OCI-M1 (cell line): ENCODE measurements around the gene FRMD4A.

Experiments used
- DNase-seq: peaks from one replicate; lab custom pipeline; 2025; lab: John Stamatoyannopoulos, UW

Gene FRMD4A

DNA sequence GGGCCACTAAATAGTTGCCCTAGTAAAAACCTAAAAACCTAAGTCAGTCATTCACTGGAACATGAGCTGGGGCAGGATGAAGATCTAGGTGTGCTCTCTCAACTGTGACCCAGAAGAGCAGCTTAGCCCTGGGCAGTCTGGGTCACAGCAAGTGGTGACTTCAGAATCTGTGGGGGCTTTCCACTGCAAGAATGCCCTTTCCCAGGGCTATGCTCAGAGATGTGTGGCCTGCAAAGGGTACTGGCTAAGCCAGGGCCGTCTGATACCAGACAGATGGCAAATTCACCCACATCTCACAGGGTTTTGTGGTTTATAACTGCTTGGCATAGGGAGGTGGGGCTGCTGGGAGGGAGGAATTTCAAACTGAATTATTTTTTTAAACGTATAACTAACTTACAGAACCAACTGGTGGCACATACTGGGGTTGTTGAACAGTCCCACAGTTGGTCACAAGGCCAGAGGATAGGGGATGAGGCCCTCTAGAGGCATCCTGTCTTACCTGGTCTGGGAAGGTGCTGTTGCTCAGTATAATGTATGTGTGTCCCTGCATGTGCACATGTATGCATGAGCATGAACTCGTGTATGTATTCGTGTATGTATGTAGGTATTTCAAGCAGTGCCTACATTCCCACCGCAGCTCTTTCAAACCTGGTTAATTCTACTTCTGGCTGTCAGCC, 680.7 kb downstream of the FRMD4A start:
- no peak for DNase-seq

DNA sequence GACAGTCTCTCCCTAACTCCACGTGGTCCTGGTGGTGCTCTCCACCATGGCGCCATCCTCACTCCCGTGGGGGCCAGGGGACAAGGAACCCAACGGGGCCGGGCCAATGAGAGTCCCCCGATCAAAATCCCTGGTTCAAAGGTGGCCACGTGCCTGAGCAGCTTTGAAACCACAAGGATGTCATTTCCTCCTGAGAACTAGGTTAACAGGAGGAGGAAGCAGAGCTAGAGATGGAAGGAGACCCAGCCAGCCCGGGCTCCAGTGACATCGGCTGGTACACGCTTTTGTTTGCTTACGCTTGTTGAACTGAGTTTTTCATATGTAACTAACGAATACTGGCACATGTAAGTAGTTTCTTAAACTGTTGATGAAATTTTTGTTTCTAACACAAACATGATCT, 682.3 kb downstream of the FRMD4A start:
- no peak for DNase-seq

DNA sequence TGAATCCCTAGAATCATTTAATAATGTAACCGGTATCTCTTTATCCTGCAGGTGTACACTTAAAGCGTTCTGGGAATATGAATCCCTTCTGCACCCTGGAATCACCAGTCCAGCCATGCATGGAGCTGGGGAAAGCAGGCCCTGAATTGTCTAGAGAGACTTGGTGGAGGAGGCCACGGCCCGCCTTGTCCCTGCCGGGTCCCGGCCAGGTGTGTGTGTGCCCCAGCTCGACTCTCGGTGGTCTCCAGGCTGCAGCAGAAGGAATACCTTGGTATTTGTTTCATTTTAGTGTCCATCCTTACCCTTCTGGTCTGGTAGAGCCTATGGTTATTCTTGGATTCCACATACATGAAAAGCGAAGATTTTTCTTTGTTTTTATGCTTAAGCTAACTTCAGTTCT, 685.9 kb downstream of the FRMD4A start:
- DNase-seq: no peak

DNA sequence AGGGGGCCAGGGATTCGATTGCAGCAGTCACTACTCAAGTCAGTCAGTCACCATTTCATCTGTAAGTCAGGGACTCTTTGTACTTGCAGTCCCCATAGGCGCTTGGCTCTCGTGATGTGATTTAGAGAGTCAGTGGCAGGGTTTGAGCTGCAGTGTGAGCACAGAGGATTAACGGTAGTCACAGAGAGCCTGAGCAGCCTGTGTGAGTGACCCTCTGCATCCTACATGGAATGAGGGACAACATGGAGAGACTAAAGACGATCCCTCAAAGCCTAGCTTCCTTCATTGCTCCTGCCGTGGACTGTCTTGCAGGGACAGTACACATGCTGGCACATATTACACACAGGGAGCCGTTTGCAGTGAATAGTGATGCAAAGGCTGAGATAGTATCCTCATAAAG, 687.7 kb downstream of the FRMD4A start:
- DNase-seq: no peak

DNA sequence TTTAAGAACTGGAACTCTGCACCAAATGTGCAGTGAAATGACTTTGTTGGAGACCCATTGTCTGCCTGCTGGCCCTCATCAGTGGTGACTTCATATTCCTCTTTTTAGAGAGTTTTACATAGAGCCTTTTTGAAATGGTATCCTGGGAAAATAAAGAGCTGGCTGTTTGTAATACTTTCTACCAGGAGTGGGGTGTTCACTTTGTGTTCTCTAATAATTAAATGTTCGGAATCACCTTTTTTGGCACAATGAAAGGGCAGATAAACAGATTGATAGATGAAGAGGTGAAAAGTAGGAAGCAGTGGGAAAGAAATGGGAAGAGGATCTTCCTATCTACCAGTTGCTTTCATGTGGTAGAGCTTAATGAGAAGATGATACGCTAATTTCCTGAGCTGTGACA, 688.4 kb downstream of the FRMD4A start:
- DNase-seq: no peak

DNA sequence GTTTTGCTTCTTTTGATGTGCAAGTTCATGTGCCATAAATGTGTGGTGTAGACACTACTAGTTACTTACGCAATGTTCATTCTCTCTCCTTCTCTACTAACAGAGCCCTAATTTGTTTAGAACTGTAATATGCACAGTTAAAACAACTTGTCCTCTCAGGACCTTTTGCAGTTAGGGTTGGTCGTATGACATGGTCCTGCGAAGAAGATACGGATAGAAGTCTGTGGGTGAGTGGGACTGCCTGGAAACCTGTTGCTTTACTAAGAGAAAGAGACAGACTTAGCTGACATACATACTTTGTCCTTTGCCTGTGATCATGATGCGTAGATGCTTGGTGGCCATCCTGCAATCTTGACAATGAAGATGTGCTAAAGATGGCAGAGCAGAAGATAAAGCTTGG, 692.8 kb downstream of the FRMD4A start:
- DNase-seq: no peak

DNA sequence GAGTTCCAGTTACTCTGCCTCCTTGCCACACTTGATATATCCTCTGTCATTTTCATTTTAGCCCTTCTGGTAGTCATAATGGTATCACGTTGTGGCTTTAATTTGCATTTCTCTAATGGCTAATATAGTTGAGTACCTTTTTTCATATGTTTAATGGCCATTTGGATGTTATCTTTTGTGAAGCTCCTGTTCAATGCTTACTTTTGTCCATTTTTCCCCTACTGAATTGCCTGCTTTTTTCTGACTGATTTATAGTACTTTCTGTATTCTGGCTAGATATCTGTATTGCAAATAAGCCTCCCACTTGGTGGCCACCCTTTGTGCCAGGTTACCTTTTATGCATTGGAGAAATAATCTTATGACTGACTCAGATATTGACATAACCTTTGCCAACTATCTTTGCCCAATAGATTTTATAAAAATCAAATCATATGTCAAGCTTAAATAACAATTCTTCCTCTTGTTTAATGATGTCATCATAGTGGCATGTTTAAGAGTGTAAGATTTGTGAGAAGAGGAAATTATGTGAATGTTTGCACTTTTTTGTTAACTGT, 693.3 kb downstream of the FRMD4A start:
- DNase-seq: no peak

DNA sequence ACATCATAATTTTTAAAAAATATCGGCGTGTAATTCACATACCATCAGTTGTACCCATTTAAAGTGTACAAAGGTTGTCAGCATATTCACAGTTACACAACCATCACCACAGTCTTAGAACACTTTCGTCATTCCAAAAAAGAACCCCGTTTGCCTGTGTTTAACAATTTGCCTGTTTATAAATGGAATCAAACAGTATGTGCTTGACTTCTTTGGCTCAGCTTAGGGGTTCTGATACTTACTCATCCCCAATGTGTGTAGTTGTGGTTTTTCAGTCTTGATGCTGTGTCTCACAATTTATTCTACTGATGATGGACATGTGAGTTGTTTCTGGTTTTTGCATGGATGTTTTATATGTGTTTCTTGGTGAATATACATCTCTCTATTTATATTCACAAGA, 693.9 kb downstream of the FRMD4A start:
- DNase-seq: no peak

DNA sequence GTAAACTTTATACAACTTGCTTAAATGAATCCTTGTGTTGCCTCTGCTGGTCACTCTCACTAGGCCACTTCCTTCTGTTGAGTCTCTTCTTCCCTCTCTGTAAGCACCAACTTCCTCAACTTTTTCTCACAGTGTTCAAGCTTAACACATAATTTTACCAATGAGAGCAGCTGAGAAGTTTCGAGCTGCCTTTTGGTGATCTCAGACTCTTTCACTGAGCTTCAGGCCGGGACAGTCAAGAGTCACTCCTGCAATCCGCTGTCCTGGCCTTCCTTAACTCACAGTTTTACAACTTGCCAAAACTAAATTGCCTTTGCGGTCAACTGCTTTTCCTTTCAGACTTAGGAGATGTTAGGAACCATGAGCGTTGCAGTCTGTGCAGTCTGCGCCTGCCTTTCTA, 696.5 kb downstream of the FRMD4A start:
- DNase-seq: no peak

DNA sequence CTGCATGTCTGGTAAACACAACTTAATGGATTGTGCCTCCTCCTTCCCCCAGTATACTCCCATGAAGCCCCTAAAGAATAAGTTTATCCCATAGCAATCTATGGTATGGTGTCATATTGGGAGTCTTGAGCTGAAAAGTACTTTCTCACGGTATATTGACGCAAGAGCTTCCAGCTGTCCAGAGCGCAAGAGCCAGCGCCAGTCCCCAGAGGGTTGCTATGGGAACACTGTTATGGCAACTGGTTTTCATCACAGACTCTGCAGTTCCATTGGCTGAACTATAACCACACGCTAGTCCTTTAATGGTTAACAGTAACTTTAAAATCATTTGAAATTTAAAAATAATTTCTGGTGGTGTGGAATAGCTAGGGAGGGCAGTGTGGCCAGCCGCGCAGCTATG, 697.0 kb downstream of the FRMD4A start:
- DNase-seq: no peak

DNA sequence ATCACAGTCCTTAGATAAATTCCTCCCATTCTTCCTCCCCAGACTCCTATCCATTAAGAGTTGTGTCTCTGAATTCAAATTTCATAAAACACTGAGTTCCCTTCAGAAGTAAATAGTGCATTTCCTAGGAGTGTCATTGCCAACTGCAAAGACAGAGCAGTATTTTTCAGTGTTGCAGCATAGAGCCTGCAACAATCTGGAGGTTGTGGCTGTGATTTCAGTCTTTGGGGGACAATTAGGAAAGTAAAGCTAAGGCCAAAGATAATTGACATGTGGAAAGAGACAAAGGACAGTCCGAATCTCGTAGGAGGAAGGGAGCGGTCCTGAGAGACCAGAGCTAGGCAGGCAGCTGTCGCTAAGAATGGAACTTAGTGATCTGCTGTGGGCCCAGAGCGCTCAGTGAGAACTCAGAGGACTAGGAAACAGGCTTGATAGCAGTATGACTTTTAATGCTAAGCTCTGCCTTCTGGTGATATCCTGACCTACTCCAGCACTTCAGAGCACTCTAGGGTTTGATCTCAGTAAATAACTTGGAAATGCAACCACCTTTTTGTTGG, 697.8 kb downstream of the FRMD4A start:
- no peak for DNase-seq

DNA sequence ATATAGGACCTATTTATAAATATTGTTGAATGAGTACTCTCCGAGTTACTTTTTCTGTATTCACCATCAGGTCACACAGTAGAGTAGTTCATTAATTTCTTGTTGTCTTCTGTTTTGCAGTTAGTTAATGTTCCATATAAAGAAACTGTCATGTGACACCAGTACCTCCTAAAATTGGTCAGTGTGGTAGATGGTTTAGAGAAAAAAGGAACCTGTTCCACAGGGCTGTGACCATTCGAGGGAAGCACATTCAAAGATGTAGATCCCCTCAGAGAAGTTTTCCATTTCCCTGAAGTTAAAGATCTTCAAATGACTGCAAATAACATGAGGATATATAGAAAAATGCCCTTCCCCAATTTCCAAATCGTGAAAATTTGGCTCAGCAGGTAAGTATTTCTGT, 698.3 kb downstream of the FRMD4A start:
- no peak for DNase-seq

DNA sequence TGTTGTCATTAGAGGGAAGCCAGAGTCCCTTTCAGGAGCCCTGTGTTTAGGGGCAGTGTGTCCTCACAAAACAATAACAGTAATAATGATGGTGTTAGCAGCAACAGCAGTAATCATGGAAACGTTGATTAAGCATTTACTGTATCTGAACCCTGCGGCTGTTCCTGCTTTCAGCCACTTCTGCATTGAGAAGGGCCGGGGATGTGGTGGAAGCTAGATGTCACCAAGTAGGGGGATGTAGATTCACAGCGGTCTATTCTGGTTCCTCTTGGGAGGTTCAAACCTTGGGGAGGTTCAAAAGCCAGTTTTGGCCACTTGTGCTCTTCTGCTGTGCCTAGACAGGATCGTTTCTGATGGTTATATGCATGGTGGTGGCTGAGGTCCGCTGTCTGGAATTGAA, 699.1 kb downstream of the FRMD4A start:
- no peak for DNase-seq

DNA sequence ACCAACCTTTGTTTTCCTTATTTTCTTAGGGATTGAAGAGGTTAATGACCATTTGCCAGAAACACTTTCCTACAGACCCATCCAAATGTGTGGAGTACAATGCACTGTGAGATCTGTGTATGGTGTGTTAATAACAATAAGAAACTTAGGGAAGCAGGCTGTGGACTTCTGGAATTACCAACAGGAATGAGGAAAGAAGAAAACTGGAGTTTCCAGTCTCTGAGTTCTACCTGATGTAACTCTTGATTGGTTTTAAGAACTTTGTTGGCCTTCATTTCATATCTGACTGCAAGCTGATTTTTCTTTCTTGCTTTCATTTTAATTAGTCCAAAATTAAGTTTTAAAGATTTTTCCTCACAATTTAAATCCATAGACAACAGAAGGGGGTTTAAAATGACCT, 700.5 kb downstream of the FRMD4A start:
- no peak for DNase-seq

DNA sequence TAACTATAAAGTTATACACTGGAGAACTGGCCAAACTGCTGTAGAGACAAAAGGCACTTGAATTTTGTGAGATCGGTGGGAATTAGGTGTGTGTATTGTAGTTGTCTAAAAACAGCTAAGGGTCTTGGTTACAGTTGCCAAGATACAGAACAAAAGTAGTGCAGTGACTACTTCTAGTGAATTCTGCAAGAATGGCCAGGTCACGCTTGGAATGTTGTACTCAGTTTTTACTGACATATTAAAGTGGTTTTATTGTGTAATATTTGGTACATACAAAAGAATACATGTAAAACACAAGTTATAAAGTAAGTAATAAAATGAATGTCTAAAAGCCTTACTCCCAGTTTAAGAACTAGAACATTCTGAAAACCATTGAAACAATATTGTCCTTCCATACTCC, 701.6 kb downstream of the FRMD4A start:
- no peak for DNase-seq

DNA sequence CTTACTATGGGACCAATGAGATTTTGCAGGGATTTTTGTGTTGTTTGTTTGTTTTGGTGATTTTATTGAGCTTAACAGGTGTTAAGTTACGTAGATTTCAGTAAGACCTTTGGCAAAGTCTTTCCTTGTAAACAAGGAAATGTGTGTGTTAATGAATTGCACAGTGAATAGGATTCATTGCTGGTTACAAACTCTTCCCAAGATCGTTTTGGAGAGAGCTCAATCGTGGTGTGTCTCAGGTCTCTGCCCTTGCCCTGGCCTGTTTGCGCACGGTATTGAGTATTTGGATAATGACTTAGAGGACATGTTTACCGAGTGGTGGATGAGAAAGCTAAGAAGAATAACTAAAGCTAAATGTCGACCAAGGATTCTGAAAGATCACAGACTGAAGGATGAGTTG, 702.1 kb downstream of the FRMD4A start:
- DNase-seq: no peak

DNA sequence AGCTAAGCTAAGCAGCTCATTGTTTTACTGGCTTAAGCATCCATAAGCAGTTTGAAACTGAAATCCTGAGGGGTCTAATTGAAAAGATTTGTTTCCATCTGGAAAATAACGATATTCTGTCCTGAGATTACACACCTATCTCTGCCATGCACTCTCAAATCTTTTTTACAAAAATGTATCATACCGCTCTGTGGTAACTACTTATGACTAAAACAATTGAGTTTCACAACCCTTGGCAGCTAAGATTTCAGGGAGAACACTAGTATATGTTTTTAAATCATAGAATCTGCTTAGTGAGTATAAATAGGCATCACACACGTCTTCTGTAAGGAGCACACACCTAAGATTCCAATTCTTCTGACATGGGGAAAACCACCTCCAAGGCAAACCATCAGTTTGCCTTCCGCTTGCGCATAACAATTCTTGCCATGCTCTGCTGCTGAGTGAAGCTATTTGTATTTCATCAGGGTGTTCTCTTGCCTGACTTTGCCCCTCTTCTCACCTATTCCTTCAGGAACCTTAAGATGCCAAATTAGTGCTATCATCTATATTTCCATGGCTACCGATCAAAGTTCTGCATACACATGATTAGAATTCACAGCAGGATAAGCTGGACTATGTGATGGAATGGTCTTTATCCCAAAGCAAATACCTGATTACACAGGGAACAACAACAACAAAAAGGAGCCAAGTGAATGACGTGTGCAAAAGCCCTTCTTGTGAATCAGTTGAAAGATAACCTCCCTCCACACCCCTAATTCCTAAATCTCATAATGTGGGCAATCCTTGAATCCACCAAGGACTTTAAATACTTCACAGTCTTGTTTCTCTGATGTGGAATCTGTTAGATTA, 703.0 kb downstream of the FRMD4A start:
- no peak for DNase-seq

DNA sequence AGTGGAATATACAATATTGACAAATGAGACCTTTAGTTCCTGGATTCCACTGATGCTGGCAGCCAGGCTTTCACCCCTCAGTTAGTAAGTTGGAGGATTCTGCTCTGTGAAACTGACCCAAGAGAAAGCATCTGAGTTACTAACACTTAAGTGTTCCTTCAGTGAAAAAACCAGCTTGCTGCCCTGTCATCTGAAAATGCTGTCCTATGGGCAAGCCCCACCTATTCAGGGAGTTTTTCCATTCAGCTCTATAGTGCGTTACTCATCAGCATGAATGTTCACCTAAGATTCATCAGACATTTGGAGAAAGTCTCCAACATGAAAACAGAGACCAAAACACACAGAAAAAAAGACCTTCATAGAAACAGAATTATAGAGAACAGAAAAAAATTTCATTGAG, 706.1 kb downstream of the FRMD4A start:
- no peak for DNase-seq

DNA sequence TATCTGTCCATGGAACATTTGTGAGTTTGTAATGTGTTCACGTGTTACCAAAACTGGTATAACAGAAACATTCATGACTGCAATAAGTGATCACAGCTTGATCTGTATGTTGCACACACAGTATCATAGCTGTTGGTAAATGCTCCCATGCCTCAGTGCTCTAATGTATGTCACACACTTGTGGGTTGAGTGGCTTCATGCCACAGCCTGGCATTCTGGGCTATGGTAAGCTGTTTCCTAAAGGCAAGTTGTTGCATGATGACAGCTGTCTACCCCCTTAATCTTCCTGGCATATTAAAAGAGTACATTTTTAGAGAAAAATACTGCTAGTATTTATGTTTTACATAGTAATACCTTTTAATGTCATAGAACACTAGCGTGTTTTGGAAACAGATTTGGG, 708.8 kb downstream of the FRMD4A start:
- DNase-seq: no peak

DNA sequence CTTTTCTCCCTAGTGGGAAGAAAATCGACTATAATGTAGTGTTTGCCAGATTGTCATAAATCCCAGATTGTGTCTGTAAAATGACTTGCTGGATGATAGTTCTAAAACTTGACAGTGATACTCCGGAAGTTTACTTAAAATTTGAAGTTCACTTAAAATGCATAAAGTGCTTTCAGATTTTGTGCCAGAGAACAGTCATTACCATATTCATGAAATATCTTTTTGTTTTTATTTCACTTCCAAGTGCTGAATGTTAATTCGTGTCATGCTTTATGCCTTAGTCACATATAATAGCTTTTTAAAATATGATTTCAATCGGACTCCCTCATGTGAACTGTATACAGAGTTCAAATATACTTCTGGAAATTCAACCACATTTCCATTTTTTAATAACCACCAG, 713.6 kb downstream of the FRMD4A start:
- DNase-seq: no peak

DNA sequence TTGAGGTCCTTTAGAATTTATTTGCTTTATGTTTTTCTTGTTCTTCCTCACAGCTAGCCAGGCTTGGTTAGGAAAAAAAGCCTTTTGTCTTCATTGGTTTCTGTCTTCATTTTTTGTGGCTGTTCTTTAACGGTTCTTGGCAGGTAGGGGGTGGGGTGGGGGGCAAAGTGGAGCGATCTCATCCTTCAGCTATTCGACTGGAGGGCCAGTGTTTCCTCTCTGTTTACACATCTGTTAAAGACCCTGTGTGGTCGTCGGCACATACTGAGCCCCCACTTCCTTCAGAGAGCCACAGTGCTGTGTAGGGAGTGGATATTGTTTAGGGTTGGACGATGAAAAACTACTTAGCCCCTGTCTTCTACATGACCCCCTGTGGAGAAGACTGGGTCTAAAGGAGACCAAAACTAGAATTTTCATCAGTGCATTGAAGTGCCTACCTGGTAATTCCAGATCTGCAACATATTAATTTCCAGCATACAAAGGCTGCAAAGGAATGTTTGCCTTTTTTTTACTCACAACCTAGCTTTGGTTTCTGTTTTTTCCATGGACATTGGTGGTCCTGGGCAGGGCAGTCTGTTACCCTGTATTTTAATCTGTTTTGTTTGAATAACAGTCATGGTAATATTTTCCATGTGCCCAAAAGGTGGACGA, 714.9 kb downstream of the FRMD4A start:
- no peak for DNase-seq

DNA sequence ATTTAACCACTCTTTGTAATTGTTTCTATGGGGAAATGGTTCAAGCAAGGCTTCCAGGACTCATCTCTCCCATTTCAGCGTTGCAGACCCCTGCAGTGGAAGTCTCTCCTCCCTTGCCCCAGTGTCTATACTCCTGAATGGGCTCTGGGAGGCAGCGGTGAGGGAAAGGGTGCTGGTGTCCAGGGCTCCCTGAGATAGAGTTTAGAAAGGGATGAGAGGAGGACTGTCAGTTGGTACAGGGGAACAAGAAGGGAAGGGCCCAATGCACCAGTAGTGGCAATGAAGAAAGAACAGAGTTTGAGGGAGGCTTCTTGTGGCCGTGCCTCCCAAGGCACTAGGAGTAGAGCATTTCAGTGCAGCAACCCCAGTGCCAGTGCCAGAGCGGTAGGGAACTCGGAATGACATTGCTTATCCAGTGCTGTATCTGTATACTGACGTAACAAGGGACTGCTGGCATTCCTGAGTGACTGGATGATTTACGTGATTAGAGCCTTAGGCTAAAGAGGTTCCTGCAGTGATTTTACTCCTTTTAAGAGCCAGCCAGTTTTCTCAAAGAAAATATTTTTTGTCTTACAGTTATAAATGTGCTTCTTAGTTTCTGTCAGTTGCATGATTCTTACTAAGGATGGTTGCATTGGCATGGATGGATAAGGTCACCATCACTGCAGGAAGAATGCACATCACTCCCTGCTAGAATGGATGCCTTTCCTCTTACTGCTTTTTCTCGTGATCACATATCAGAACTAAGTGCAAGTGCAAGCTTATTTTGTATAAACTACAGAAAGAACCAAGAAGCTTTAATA, 716.0 kb downstream of the FRMD4A start:
- no peak for DNase-seq
